Loucy (cell line): ENCODE measurements around the gene RASA1.

Experiments used
- H2AFZ ChIP-seq: fragments of 200-600 bp; sonication (generic); 2 replicates; pipeline ENCODE4 v1.6.0; 2016; ENCODE audit warnings: antibody characterized with exemption, mild to moderate bottlenecking, low read length, moderate library complexity
- H3F3A ChIP-seq: fragments of 200-600 bp; 2 replicates; pipeline ENCODE4 v1.6.0; 2016; ENCODE audit warnings: antibody characterized with exemption, low read depth, mild to moderate bottlenecking
- H3K27me3 ChIP-seq: fragments of 200-600 bp; sonication (generic); 2 replicates; pipeline ENCODE4 v1.6.1; 2014; ENCODE audit warnings: low read length, mild to moderate bottlenecking; ENCODE audit not compliant: insufficient read depth, poor library complexity, severe bottlenecking
- H3K36me3 ChIP-seq: fragments of 200-600 bp; sonication (generic); 2 replicates; pipeline ENCODE4 v1.6.1; 2016; ENCODE audit warnings: low read length; ENCODE audit not compliant: insufficient read depth
- H3K4me1 ChIP-seq: fragments of 200-600 bp; sonication (generic); 2 replicates; pipeline ENCODE4 v1.5.1; 2014; ENCODE audit warnings: low read length, mild to moderate bottlenecking; ENCODE audit not compliant: insufficient read depth, poor library complexity, severe bottlenecking
- H3K4me2 ChIP-seq: fragments of 200-600 bp; sonication (generic); 2 replicates; pipeline ENCODE4 v1.6.0; 2014; ENCODE audit warnings: antibody characterized with exemption, low read length, low read depth, mild to moderate bottlenecking; ENCODE audit not compliant: poor library complexity, severe bottlenecking
- H3K4me3 ChIP-seq: fragments of 200-600 bp; sonication (generic); 2 replicates; pipeline ENCODE4 v1.5.1; 2014; ENCODE audit warnings: low read length, mild to moderate bottlenecking, mixed read lengths; ENCODE audit not compliant: poor library complexity, severe bottlenecking
- H3K79me2 ChIP-seq: fragments of 200-600 bp; sonication (generic); 2 replicates; pipeline ENCODE4 v1.6.1; 2014; ENCODE audit warnings: low read length; ENCODE audit not compliant: insufficient read depth
- H3K9ac ChIP-seq: fragments of 200-600 bp; sonication (generic); 2 replicates; pipeline ENCODE4 v1.6.0; 2014; ENCODE audit warnings: mild to moderate bottlenecking, low read depth, low read length, moderate library complexity; ENCODE audit not compliant: poor library complexity, severe bottlenecking
- H3K9me2 ChIP-seq: fragments of 200-600 bp; sonication (generic); replicated peaks from 2 replicates; pipeline ENCODE4 v1.6.1; 2016; ENCODE audit warnings: low read depth, low read length, mixed read lengths
- H3K9me3 ChIP-seq: fragments of 200-600 bp; sonication (generic); 2 replicates; pipeline ENCODE4 v1.6.1; 2014; ENCODE audit warnings: mild to moderate bottlenecking, antibody characterized with exemption, low read length, low read depth; ENCODE audit not compliant: insufficient read depth
- H4K20me1 ChIP-seq: fragments of 200-600 bp; sonication (generic); 2 replicates; pipeline ENCODE4 v1.6.0; 2014; ENCODE audit warnings: antibody characterized with exemption, low read length, mild to moderate bottlenecking; ENCODE audit not compliant: insufficient read depth, poor library complexity, severe bottlenecking
- EZH2phosphoT487 ChIP-seq: fragments of 200-600 bp; IDR thresholded peaks from 2 replicates; pipeline ENCODE4 v1.6.1; 2018; ENCODE audit warnings: antibody characterized with exemption, mild to moderate bottlenecking, moderate library complexity, borderline replicate concordance
- TF ChIP-seq, protein P1 (sequence below): fragments of 200-600 bp; sonication (generic); conservative IDR thresholded peaks from 2 replicates; pipeline ENCODE4 v1.5.1; 2014; ENCODE audit warnings: mild to moderate bottlenecking, antibody characterized with exemption, low read length

Gene RASA1

DNA sequence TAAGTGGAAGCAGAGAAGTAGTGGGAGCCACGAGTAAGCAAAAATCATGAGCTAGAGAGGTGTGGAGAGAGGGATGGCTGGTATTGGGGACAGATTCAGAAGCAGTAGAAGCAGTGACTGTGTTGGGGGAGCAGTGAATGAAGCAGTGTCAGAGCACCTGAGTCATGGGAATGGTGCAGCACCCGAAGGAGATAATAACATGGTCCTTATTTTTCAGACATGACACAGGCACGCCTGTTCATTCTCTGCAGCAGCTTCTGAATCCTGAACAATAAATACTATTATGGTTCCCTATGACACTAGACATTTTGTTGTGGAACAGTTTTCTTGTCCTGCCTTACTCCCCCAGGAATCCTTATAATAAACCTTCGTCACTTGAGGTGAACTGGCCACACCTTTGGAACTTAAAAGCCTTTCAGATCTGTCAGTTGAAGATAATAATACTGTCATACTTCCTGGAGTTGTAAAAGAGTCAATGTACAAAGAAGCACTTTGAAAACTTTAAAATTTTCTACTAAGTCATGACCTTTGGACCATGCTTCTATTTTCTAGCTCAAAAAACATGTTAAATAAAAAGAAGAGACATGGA lies 7.0 kb upstream of the RASA1 start:
- Histone ChIP-seq H3K9me3 (no peaks in the 10 kb centered on the region), H3F3A (no peaks in the 10 kb centered on the region), H2AFZ (no peak overlapping the region), H3K4me3 (no peak overlapping the region), H3K4me1 (peaks cover 7% of the 10 kb centered on the region), H3K79me2 (no peaks in the 10 kb centered on the region), H3K9ac (no peak overlapping the region), H3K27me3 (no peaks in the 10 kb centered on the region), H3K36me3 (no peaks in the 10 kb centered on the region), H3K4me2 (no peak overlapping the region), H3K9me2 (no peaks in the 10 kb centered on the region), H4K20me1 (no peaks in the 10 kb centered on the region)
- TF ChIP-seq, protein P1, sequence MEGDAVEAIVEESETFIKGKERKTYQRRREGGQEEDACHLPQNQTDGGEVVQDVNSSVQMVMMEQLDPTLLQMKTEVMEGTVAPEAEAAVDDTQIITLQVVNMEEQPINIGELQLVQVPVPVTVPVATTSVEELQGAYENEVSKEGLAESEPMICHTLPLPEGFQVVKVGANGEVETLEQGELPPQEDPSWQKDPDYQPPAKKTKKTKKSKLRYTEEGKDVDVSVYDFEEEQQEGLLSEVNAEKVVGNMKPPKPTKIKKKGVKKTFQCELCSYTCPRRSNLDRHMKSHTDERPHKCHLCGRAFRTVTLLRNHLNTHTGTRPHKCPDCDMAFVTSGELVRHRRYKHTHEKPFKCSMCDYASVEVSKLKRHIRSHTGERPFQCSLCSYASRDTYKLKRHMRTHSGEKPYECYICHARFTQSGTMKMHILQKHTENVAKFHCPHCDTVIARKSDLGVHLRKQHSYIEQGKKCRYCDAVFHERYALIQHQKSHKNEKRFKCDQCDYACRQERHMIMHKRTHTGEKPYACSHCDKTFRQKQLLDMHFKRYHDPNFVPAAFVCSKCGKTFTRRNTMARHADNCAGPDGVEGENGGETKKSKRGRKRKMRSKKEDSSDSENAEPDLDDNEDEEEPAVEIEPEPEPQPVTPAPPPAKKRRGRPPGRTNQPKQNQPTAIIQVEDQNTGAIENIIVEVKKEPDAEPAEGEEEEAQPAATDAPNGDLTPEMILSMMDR = no peak
- TF ChIP-seq EZH2phosphoT487 = no peak

DNA sequence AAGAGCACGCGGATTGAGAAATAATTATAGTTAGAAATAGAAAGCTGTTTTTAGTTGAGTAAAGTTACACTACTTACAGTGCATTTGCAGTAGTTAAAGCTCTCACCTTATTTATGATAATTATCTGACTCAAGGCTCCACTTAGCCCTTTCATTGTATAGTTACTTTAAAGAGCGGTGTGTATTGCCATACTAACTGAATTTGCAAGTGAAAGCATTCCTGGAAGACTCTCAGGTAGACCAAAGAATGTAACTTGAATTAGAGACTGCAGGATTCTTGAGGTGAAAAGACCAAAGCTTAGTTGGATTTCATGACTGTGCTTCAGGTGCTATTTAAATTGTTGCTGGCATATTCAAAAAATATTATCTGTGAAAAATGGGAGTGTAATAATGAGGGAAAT lies 4.2 kb upstream of the RASA1 start:
- Histone ChIP-seq H3K27me3 (no peaks in the 10 kb centered on the region), H2AFZ (no peak overlapping the region), H4K20me1 (peaks cover 2% of the 10 kb centered on the region), H3K4me1 (peaks cover 14% of the 10 kb centered on the region), H3K79me2 (peaks cover 7% of the 10 kb centered on the region), H3F3A (peaks cover 4% of the 10 kb centered on the region; the same call in 1 of the 2 replicates), H3K36me3 (no peaks in the 10 kb centered on the region), H3K4me2 (no peak overlapping the region), H3K9me3 (no peaks in the 10 kb centered on the region), H3K9me2 (no peaks in the 10 kb centered on the region), H3K9ac (no peak overlapping the region), H3K4me3 (no peak overlapping the region)
- TF ChIP-seq EZH2phosphoT487 = no peak
- TF ChIP-seq, protein P1 = no peak

DNA sequence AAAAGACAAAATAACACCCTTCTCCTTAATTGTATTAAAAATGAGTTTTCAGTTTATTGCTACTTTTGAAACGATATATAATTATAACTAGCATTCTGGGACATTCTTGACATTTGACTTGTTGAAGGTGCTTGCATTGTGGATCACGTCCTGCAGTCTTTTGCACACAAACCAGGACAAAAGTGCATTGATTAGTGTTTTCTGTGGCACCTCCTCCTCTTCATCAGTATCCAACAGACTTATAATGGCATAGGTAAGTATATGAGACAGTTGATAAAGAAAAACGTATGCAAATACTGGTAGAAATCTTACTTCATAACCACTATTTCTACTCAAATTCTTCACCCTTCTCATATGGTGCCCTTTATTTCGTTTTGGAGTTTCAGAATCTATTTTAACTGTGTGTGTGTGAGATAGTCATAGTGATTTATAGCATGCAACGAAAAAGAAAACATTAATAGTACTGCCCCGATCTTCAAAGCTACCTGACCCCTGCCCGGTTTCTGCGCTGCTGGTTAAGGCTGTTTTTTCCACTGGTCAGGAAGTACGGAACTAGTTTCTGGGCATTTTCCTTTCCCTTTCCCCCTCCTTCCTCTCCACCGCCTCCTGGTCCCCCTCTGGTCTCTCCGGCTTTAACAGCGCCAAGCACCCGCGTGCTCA lies 639 bp upstream of the RASA1 start:
- Histone ChIP-seq H3K79me2 (peaks cover 41% of the 10 kb centered on the region), H3K4me1 (peaks cover 24% of the 10 kb centered on the region), H3K9me2 (no peaks in the 10 kb centered on the region), H3K27me3 (no peaks in the 10 kb centered on the region), H3K36me3 (no peaks in the 10 kb centered on the region), H3K9ac (peak overlapping the region; percentile 87), H3K4me3 (peak overlapping the region; percentile 90), H3K9me3 (no peaks in the 10 kb centered on the region), H2AFZ (peak overlapping the region; percentile 91), H4K20me1 (peaks cover 23% of the 10 kb centered on the region), H3F3A (peaks cover 4% of the 10 kb centered on the region; the same call in 1 of the 2 replicates), H3K4me2 (peak overlapping the region; percentile 78)
- no peak for TF ChIP-seq EZH2phosphoT487
- TF ChIP-seq, protein P1 = no peak
